ENCODE measurements around the gene LYST.
"Not testable (repeated sequence)": the region's sequence is repeated elsewhere in the genome, so short reads cannot be mapped to it uniquely, and the experiment has no call there.

Gene LYST, protein sequence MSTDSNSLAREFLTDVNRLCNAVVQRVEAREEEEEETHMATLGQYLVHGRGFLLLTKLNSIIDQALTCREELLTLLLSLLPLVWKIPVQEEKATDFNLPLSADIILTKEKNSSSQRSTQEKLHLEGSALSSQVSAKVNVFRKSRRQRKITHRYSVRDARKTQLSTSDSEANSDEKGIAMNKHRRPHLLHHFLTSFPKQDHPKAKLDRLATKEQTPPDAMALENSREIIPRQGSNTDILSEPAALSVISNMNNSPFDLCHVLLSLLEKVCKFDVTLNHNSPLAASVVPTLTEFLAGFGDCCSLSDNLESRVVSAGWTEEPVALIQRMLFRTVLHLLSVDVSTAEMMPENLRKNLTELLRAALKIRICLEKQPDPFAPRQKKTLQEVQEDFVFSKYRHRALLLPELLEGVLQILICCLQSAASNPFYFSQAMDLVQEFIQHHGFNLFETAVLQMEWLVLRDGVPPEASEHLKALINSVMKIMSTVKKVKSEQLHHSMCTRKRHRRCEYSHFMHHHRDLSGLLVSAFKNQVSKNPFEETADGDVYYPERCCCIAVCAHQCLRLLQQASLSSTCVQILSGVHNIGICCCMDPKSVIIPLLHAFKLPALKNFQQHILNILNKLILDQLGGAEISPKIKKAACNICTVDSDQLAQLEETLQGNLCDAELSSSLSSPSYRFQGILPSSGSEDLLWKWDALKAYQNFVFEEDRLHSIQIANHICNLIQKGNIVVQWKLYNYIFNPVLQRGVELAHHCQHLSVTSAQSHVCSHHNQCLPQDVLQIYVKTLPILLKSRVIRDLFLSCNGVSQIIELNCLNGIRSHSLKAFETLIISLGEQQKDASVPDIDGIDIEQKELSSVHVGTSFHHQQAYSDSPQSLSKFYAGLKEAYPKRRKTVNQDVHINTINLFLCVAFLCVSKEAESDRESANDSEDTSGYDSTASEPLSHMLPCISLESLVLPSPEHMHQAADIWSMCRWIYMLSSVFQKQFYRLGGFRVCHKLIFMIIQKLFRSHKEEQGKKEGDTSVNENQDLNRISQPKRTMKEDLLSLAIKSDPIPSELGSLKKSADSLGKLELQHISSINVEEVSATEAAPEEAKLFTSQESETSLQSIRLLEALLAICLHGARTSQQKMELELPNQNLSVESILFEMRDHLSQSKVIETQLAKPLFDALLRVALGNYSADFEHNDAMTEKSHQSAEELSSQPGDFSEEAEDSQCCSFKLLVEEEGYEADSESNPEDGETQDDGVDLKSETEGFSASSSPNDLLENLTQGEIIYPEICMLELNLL (N-terminal part only)

GRCh38 chr1:235866205-235866912 is at the start of gene LYST:
TSS of gene LYST (minus strand) at chr1:235866906. CDS start at chr1:235830417, 36,489 bp downstream.
- DNase-seq (ENCODE audit: low read depth): peak; percentile 39

GRCh38 chr1:235915489-235915888 is 48.8 kb upstream of the LYST start:
- DNase-seq (ENCODE audit: low read depth): not testable (repeated sequence)

GRCh38 chr1:235913311-235913710 is 46.6 kb upstream of the LYST start:
- no peak for DNase-seq (ENCODE audit: low read depth)

DNA sequence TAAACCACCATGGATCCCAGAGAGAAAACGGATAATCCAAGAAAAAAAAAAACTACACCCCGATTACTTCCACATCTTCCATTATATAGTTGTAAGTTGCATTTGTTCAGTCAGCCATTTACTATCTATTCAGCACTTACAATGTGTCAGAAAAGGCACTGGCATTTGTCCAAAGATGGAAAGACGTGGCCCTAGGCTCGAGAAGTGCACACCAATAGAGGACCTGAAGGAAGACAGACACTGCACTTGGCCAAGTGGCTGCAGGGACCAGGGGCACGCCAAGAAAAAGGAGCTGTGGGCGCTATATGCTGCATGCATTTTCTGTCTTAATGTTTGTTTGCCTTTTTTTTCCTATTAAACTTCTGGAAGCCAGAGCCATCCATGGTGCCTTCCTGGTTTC is 45.2 kb upstream of the LYST start:
- DNase-seq (ENCODE audit: low read depth): no peak

GRCh38 chr1:235911300-235911662 is 44.6 kb upstream of the LYST start:
- no peak for DNase-seq (ENCODE audit: low read depth)

GRCh38 chr1:235910357-235911299 is 43.9 kb upstream of the LYST start:
- no peak for DNase-seq (ENCODE audit: low read depth)

GRCh38 chr1:235908742-235909520 is 42.2 kb upstream of the LYST start:
- no peak for DNase-seq (ENCODE audit: low read depth)

DNA sequence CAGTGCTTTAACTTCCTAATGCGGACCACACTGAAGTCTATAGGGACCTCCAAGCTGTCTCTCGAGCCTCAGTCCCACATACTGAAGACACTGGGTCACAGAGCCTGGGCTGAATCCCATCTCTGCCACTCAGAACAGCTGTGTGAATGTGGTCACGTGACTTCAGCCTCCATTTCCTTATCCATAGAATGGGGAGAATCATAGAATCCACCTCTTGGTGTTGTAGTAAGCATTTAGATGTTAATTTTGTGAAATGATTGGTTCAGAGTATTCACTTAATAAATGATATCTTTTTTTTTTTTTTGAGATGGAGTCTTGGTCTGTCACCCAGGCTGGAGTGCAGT is 41.2 kb upstream of the LYST start:
- no peak for DNase-seq (ENCODE audit: low read depth)

GRCh38 chr1:235907187-235907896 is 40.6 kb upstream of the LYST start:
- DNase-seq (ENCODE audit: low read depth): no peak

DNA sequence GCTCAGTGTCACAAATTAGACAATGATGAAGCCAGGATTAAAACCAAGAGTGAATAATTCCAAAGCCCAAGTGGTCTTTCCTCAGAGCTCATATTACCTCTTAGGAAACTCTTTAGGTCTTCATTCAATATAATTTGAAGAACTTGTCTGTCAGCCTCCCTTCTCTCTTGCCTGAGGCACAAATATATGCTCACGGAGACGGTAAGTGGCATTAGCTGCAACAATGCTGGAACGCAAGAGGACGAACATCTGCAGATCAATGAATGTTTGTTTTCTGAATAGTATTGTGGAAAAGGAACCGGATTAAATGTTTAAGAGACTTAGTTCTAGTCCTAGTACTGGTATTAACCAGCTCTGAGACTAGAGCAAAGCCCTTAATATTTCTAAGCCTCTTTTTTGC is 39.7 kb upstream of the LYST start:
- DNase-seq (ENCODE audit: low read depth): no peak

GRCh38 chr1:235903809-235904208 is 37.1 kb upstream of the LYST start:
- DNase-seq (ENCODE audit: low read depth): not testable (repeated sequence)

GRCh38 chr1:235902677-235903542 is 36.2 kb upstream of the LYST start:
- DNase-seq (ENCODE audit: low read depth): no peak

- no peak for DNase-seq (ENCODE audit: low read depth)
Measured at GRCh38 chr1:235901461-235901860, 34.8 kb upstream of the LYST start.

- no peak for DNase-seq (ENCODE audit: low read depth)
Measured at GRCh38 chr1:235898126-235898525, 31.4 kb upstream of the LYST start.

- DNase-seq (ENCODE audit: low read depth): no peak
Measured at GRCh38 chr1:235893840-235894239, 27.1 kb upstream of the LYST start.

DNA sequence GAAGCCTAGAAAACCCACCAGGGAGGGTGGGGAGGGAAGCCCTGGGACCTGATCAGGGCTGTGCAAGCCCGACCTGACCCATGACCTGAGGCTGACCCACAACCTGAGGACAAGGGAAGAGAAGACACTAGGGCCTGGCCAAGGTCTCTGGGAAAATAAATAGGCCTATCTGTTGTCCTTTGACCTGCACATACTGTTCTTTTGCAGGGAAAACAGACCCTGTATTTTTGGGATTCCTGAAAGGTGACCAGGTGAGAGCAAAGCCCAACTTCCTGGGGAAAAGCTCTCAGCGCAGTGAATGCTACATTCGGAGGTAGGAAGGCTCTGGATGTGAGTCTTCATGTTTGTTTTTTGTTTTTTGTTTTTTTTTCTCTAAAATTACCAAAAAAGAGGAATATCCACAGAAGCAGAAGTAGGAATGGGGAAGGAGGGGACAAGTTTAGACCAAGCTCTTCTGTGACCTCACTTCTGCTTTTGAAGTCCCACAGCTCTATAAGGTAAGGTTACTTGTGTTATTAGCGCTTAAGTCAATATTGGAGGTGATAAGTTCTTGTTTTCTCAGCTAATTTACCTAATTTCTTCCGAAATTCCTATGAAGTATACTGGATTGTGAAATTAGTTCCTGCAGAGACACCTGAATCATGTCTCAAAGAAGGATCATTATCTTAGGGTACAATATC is 26.2 kb upstream of the LYST start:
- DNase-seq (ENCODE audit: low read depth): no peak

DNA sequence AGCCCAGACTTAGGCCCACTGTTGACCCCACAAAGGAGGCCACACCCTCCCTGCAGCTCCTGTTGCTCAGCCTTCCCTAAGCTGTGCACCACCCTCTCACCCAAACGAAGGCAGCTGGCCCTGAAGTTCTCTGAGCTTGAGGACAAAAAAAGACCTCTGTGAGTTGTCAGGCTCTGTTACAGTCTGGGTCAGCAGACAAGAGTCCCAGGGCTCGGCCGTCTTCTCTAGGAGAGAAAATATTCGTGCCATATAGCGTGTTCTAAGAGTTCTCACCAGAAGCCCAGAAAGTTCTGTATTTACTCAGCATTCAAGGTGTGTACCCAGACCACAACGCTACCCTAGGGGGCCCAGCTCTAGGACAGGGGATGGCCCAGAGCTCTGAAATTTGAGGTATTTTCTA is 25.5 kb upstream of the LYST start:
- no peak for DNase-seq (ENCODE audit: low read depth)
